Vagina (tissue), 2 donors: ENCODE measurements around the gene SEC11A. TPM values are rescaled to one million over a fixed set of nuclear protein-coding genes. Genes with fewer than 3 reads are reported as not detected.
"Not testable (repeated sequence)": the region's sequence is repeated elsewhere in the genome, so short reads cannot be mapped to it uniquely, and the experiment has no call there.

ENCODE experiments used
- DNase-seq, 2 donors: peaks; one replicate each; pipeline ENCODE4 v3.0.0-alpha.2; 2017; ENCODE audit errors: extremely low spot score in 2 of 2
- H3K27ac ChIP-seq: fragments of 200-600 bp; sonication (generic); one replicate; pipeline ENCODE4 v1.5.1; 2019
- H3K27me3 ChIP-seq: fragments of 200-600 bp; sonication (generic); one replicate; pipeline ENCODE4 v1.5.1; 2019
- H3K36me3 ChIP-seq, 2 donors: fragments of 200-600 bp; sonication (generic); one replicate each; pipeline ENCODE4 v1.5.1; 2017 to 2019
- H3K4me1 ChIP-seq: fragments of 200-600 bp; sonication (generic); one replicate; pipeline ENCODE4 v1.5.1; 2019
- H3K4me3 ChIP-seq, 2 donors: fragments of 200-600 bp; sonication (generic); 1 replicate in 1 of 2; 2 replicates in 1 of 2; pipeline ENCODE4 v1.5.1; 2016 to 2019
- H3K9me3 ChIP-seq: fragments of 200-600 bp; sonication (generic); one replicate; pipeline ENCODE4 v1.5.1; 2019
- CTCF ChIP-seq, 3 experiments: fragments of 450-650 bp in 2 of 3; fragments of 200-600 bp in 1 of 3; sonication (generic) in 1 of 3; IDR thresholded peaks; one replicate each; pipeline ENCODE4 v1.5.1; 2017 to 2019; ENCODE audit warnings: antibody characterized with exemption in 3 of 3, mild to moderate bottlenecking in 2 of 3, moderate library complexity in 2 of 3
- POLR2A ChIP-seq, 2 donors: fragments of 450-650 bp; IDR thresholded peaks; one replicate each; pipeline ENCODE4 v1.6.1; 2017; ENCODE audit warnings: antibody characterized with exemption in 2 of 2, mild to moderate bottlenecking in 2 of 2, moderate library complexity in 2 of 2
- POLR2AphosphoS5 ChIP-seq, 2 donors: sonication (generic); formaldehyde crosslinking; IDR thresholded peaks; one replicate each; pipeline ENCODE4 v1.9.0; 2017; ENCODE audit warnings: antibody characterized with exemption in 2 of 2, mild to moderate bottlenecking in 2 of 2, low read depth in 1 of 2; ENCODE audit not compliant: insufficient read depth in 1 of 2
- intact Hi-C: fragments of 100-400 bp; cut with DNase I; formaldehyde crosslinking; loops from one replicate; pipeline ENCODE4 v1.15.1; 2023
- total RNA-seq: library from RNA; depleted of rRNA; stranded (reverse); fragments of >200 nt; gene quantifications from one replicate; pipeline ENCODE4 v1.2.3, GENCODE V29; 2016

SEC11A gene
- total RNA-seq, 1 donor from 2014 or later: 99.2 TPM

- Histone ChIP-seq H3K4me1 (peaks cover 15% of the 10 kb centered on the region), H3K27ac (no peak overlapping the region), H3K9me3 (no peaks in the 10 kb centered on the region), H3K36me3 (no peaks in the 10 kb centered on the region), H3K27me3 (no peaks in the 10 kb centered on the region), H3K4me3 (no peak overlapping the region)
- no peak for DNase-seq
- intact Hi-C loops: no loop called here
- TF ChIP-seq CTCF (IDR thresholded peaks at IDR 0.05): no peak
- TF ChIP-seq POLR2AphosphoS5 (IDR thresholded peaks at IDR 0.05; ENCODE audit: insufficient read depth in 1 of 2, low read depth in 1 of 2): no peak
- TF ChIP-seq POLR2A (IDR thresholded peaks at IDR 0.05): no peak
These were observed 16.3 kb downstream of the SEC11A start for GRCh38 chr15:84699538-84700191.

GRCh38 chr15:84697236-84697990, 18.5 kb downstream of the SEC11A start:
- no peaks in the 10 kb centered on the region for H3K9me3 ChIP-seq
- no peak for DNase-seq
- TF ChIP-seq POLR2AphosphoS5 (IDR thresholded peaks at IDR 0.05; ENCODE audit: insufficient read depth in 1 of 2, low read depth in 1 of 2): no peak
- no peak for TF ChIP-seq POLR2A (IDR thresholded peaks at IDR 0.05)
- no peak for TF ChIP-seq CTCF (IDR thresholded peaks at IDR 0.05)
- H3K36me3 ChIP-seq: no peaks in the 10 kb centered on the region
- H3K27ac ChIP-seq: no peak overlapping the region
- no peak overlapping the region for H3K4me3 ChIP-seq
- intact Hi-C loops: no loop called here
- H3K27me3 ChIP-seq: no peaks in the 10 kb centered on the region
- H3K4me1 ChIP-seq: no peaks in the 10 kb centered on the region

- Histone ChIP-seq H3K9me3 (no peaks in the 10 kb centered on the region), H3K4me1 (no peaks in the 10 kb centered on the region), H3K4me3 (no peak overlapping the region), H3K36me3 (no peaks in the 10 kb centered on the region), H3K27ac (no peak overlapping the region), H3K27me3 (no peaks in the 10 kb centered on the region)
- intact Hi-C loops: no loop called here
- no peak for DNase-seq
- TF ChIP-seq POLR2AphosphoS5 (IDR thresholded peaks at IDR 0.05; ENCODE audit: insufficient read depth in 1 of 2, low read depth in 1 of 2): no peak
- TF ChIP-seq CTCF (IDR thresholded peaks at IDR 0.05): no peak
- TF ChIP-seq POLR2A (IDR thresholded peaks at IDR 0.05): no peak
These were observed 19.2 kb downstream of the SEC11A start for GRCh38 chr15:84696757-84697156.

GRCh38 chr15:84690342-84690741, 25.6 kb downstream of the SEC11A start:
- H3K27ac ChIP-seq: no peak overlapping the region
- TF ChIP-seq POLR2AphosphoS5 (IDR thresholded peaks at IDR 0.05; ENCODE audit: insufficient read depth in 1 of 2, low read depth in 1 of 2) (no peak), CTCF (IDR thresholded peaks at IDR 0.05) (no peak), POLR2A (IDR thresholded peaks at IDR 0.05) (no peak)
- H3K4me3 ChIP-seq: no peak overlapping the region
- no peaks in the 10 kb centered on the region for H3K4me1 ChIP-seq
- no peaks in the 10 kb centered on the region for H3K9me3 ChIP-seq
- H3K36me3 ChIP-seq: peaks cover 0 to 20% of the 10 kb centered on the region in 2 donors
- no peak for DNase-seq
- no peaks in the 10 kb centered on the region for H3K27me3 ChIP-seq
- intact Hi-C loops: no loop called here

- Histone ChIP-seq H3K9me3 (no peaks in the 10 kb centered on the region), H3K4me1 (no peaks in the 10 kb centered on the region), H3K27ac (no peak overlapping the region), H3K4me3 (no peak overlapping the region), H3K36me3 (peaks cover 0 to 20% of the 10 kb centered on the region in 2 donors), H3K27me3 (no peaks in the 10 kb centered on the region)
- intact Hi-C loops: no loop called here
- TF ChIP-seq POLR2A (IDR thresholded peaks at IDR 0.05) (no peak), POLR2AphosphoS5 (IDR thresholded peaks at IDR 0.05; ENCODE audit: insufficient read depth in 1 of 2, low read depth in 1 of 2) (no peak), CTCF (IDR thresholded peaks at IDR 0.05) (no peak)
- DNase-seq: no peak
These were observed 26.1 kb downstream of the SEC11A start for GRCh38 chr15:84689858-84690257.

DNA sequence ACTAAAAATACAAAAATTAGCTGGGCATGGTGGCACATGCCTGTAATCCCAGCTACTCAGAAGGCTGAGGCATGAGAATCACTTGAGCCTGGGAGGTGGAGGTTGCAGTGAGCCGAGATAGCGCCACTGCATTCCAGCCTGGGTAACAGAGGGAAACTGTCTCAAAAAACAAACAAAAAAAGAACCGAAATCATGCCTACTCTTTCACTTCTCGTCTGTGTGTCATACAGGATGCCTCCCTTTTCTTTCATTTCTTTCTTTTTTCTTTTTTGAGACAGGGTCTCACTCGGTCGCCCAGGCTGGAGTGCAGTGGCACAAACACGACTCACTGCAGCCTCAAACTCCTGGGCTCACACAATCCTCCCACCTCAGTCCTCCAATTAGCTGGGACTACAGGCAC, 29.5 kb downstream of the SEC11A start:
- H3K9me3 ChIP-seq, DNase-seq, H3K4me1 ChIP-seq, H3K4me3 ChIP-seq, H3K27me3 ChIP-seq, H3K27ac ChIP-seq, intact Hi-C loops: not testable (repeated sequence)
- peaks cover 0 to 32% of the 10 kb centered on the region in 2 donors for H3K36me3 ChIP-seq
